22Rv1 (cell line): ENCODE measurements around the gene CERCAM.

Source experiments
- CTCF ChIP-seq: fragments of 450-650 bp; IDR thresholded peaks from 2 replicates; pipeline ENCODE4 v1.5.1; 2017; ENCODE audit warnings: mild to moderate bottlenecking
- ZFX ChIP-seq: fragments of 450-650 bp; IDR thresholded peaks from 2 replicates; pipeline ENCODE4 v1.6.1; 2017; ENCODE audit warnings: antibody characterized with exemption, borderline replicate concordance

GRCh38 chr9:128404560-128404959, 16.1 kb upstream of the CERCAM start:
- no peak for TF ChIP-seq CTCF
- no peak for TF ChIP-seq ZFX
